ENCODE results near the gene SLC44A3. TPM values are rescaled to one million over a fixed set of nuclear protein-coding genes. Genes with fewer than 3 reads are reported as not detected.

Gene SLC44A3
- total and polyA plus RNA-seq, 2 of the 8 experiments (the other 6 are each of a cell fraction or from before 2014, with no cell fraction given), result 4.2 to 5.0 TPM

GRCh38 chr1:94886361-94886760 lies 66.2 kb downstream of the SLC44A3 start (continued):
- TF ChIP-seq SIN3A (conservative IDR thresholded peaks at IDR 0.05 in 1 of 2, IDR thresholded peaks at IDR 0.05 in 1 of 2; ENCODE audit: low read depth in 1 of 2, low read length in 2 of 2), result no peak
- TF ChIP-seq RBBP5 (IDR thresholded peaks at IDR 0.05; ENCODE audit: borderline replicate concordance, low read depth, low read length), result no peak
- TF ChIP-seq E2F6 (IDR thresholded peaks at IDR 0.05), result peak; percentile 42; the same call in 1 of the 2 replicates
- no peak for TF ChIP-seq HDAC6 (IDR thresholded peaks at IDR 0.05; ENCODE audit: low read depth, low read length)
- no peak for TF ChIP-seq USF2 (IDR thresholded peaks at IDR 0.05; ENCODE audit: low read length)
- TF ChIP-seq GABPA (IDR thresholded peaks at IDR 0.05; ENCODE audit: borderline replicate concordance, insufficient read depth, low read length), result no peak

Measured in H1 (cell line).